T follicular helper cell (primary cell): ENCODE measurements around the gene PRKCE.

Source experiments
- DNase-seq: peaks from one replicate; pipeline ENCODE4 v3.0.0-alpha.2; 2020; ENCODE audit warnings: low read depth

PRKCE gene

DNA sequence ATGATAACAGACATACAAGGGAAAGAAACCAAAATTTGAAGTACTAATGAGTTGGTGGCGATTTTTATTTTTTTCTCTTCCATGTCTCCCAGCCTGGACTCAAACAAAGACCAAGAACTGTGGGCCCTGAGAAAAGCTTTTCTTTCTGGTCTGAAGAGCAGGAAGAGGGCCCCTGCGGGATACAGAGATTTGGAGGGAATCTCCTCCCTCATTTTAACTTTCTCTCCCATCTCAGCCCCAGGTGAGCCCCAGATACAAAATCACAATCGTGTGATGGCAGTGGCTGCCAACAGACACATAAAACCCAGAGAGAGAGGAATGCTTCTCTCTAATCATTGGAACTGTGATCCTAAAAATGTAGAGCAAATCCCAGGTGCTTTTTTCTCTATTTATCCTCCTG, 19.5 kb upstream of the PRKCE start:
- DNase-seq, result no peak

DNA sequence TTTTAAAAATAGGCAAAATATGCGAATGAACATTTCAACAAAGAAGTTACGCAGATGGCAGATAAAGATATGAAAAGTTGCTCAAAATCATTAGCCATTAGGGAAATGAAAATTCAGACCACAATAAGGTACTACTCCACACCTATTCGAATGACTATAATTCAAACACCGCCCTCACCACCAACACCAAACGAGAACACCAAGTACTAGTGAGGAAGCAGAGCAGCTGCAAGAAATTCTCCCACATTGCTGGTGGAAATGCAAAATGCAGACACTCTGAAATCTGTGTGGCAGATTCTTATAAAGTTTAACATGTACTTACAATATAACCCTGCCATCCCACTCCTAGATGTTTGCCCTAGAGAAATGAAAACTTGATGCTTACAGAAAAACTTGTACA, 17.3 kb upstream of the PRKCE start:
- no peak for DNase-seq

DNA sequence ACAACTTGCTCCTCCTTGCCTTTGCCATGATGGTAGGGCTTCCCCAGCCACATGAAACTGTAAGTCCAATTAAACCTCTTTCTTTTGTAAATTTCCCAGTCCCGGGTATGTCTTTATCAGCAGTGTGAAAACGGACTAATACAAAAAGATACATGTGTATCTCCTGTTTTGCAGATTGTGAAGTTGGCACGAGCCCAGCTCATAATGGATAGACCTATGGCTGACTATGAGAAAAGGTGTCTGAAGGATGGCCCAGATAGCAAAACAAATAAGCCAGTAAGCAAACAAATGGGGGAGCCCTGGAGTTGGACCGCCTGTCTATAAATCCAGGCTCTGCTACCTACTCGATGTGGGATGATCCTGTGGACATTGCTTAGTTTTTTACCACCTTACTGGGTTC, 15.5 kb upstream of the PRKCE start:
- no peak for DNase-seq

DNA sequence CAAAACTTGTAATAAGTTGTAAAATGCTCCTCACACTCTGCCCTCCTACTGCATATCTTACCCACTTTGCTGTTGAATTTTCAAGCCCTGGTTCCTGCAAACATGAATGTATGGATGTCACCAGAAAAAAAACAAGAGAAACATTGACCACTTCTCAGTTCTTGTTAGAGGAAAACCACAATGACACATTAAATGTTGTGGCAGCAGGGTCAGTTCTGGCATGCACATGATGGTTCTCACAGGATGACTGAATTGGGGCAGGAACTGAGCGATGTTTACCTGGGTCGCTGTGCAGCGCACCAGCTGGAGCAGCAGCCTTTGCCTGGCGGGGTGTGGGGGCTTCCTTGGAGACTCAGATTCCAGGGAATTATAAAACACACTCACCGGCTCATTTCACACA, 14.0 kb upstream of the PRKCE start:
- no peak for DNase-seq

DNA sequence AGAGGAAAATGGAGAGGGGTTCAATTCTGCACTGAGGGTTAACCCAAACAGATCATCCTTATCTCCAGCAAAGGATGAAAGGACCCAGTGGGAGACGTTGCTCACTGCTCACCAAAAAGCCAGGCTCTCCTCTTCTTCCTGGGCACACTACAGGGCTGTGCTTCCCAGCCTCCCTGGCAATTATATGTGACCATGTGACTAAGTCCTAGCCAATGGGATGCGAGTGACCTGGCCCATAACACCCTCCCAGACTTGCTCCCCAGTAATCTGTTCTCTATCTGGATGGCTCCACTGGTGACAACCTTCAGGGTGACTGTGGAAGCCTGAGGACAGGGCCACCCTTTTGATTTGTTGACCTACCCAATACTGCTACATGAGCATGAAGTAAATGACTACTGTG, 10.9 kb upstream of the PRKCE start:
- no peak for DNase-seq

DNA sequence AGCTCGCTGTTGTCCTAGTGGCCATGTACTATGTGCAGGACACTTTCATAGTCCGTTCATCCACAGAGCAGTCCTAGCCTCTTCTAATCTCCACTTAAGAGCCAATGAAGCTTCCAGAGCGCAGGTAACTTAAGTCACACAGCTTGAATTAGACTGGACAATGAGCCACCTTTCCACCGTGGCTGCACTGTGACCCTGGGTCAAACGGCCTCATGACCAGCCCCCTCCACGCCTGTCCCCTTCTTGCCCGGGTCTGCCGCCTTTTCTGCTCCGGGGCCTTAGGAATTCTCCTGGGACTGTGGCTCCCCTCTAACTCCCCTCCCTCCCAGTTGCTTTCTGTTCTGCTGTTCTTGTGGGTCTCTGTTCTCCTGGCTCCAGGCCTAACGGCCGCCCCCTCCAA, 8.4 kb upstream of the PRKCE start:
- DNase-seq, result no peak

DNA sequence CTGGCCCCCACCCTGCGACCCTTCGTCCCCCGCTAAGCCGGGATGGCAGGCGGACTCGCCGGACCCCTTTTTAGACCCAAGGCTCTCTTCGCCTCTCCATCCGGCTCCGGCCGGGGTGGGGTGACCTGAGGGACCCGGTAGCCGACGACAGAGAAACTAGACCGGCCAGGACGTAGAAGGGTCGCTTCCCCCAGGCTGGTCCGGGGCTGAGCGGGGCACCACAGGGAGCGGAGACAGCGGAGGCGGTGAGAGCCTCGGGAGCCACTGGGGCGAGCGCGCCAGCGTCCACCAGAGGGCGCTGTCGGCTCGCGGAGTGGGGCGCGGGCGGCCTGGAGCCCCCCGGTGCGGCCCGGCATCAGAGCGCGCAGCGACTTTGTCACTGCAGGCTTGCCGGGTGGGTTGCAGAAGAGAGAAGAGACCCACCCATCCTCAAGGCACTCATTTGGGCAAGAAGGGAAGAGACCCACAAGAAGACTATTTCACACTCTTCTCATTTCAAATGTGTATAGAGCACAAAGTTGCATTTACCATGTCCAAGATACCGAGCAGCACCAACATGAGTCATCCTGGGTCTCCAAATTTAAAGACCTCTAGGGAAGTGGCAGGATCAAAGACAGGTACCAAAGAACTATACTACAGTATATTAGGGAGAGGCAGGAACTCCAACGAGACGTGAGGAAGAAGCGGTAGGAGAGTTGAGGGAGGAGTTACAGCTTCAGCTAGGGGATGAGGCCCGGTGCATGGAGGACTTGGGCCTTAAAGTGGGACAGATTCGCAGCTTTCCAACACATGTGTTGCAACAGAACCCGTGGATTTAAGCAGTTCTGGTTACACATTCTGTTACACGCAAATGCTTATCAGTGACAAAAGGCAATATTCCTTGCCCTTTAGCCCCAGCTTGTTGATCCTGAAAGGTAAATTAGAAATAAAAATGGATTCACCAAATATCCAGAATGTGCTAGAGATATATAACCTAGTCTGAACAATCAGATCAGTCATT, 7.6 kb upstream of the PRKCE start:
- DNase-seq, result peak; percentile 62

DNA sequence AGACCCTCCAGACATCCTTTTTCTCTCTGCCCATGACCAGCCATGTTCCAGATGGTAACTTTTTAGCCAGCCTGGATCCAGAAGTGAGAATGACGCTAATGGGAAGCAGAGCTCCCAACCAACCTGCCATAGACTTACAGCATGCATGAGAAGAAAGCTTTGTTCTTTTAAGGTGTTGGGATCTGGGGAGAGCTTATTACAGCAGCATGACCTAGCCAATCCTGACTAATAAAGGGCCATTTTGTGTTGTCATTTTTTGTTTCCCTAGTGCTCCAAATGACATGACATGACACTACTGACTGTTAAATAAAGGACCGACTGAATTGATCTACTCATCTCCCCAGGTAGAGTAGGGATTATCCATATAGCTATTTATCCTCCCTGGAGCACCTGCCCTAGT, 5.2 kb upstream of the PRKCE start:
- DNase-seq, result no peak

DNA sequence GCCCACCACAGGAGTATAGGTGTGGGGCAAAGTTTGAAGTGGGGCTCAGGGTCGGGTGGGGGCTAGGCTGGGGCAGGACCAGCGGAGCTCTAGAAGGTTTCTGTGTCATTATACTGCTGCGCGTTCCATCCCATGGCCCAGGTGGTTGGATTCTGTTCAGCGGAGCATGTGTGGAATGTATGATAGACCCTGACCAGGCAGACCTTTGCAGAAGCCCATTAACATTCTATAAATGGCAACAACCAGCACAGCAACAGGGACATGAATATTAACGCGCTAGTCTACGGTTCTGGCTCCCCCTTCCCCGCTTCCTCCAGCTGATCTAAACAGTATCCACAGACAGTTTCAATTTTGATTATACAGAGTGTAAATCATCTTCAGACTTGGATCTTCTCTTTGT, 4.1 kb upstream of the PRKCE start:
- DNase-seq, result no peak

DNA sequence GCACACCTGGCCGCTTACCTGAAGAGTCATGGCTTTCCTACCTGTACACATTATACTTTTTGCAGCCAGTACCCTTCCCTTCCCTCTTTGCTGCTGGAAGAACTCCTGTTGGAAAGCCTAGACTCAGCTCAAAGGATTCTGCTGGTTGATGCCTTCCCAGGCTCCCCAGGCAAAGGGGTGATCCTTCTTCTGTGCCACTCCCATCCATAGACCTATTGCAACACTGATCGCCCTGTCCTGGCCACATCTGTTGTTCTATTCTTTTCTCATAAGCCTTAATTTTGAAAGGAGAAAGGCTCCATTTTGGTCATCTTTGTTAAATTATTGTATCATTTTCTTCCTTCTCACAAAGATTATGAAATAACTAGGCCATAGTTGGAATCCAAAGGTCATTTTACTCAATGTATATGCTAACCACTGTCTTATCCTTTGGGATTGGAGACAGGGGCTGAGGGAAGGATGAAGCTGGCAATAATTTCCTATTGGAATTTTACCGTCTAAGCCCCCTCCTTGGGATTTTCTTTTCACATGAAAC, 3.4 kb upstream of the PRKCE start:
- DNase-seq, result no peak

DNA sequence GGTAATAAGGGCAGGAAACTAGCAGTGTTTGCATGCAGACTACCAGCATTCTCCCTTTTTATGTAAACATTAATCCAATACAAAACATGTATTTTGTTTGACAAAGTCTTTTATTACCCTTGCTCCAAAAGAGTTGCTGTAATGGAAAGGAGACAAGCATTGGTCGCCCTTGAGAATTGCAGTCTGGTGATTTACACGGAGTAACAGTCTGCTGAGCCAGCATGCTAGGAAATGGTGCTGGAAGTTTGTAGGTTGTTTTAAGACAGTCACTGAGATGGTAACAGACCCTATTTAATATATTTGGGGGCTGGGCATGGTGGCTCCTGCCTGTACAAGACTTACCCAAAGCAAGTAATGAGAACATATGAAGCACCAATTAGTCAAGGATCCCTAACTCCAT, 2.8 kb upstream of the PRKCE start:
- no peak for DNase-seq

DNA sequence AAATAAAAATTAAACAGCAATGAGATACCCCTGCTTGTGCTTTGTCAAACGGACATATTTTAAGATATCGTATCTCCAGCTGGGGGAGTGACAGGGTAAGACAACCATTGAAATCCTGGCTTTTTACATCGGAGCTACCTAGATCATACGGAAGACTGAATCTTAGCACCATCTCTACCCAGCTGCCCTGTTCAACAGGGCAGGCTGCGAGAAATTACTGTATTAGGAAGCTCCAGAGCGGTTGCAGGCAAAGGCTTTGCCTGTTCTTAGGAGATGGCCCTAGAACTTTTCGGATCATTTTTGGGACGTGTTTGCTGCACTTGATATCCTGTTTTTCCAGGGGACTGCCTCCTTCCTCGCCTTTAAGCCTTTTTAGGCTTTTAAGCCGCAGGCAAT, 2.0 kb upstream of the PRKCE start:
- no peak for DNase-seq

DNA sequence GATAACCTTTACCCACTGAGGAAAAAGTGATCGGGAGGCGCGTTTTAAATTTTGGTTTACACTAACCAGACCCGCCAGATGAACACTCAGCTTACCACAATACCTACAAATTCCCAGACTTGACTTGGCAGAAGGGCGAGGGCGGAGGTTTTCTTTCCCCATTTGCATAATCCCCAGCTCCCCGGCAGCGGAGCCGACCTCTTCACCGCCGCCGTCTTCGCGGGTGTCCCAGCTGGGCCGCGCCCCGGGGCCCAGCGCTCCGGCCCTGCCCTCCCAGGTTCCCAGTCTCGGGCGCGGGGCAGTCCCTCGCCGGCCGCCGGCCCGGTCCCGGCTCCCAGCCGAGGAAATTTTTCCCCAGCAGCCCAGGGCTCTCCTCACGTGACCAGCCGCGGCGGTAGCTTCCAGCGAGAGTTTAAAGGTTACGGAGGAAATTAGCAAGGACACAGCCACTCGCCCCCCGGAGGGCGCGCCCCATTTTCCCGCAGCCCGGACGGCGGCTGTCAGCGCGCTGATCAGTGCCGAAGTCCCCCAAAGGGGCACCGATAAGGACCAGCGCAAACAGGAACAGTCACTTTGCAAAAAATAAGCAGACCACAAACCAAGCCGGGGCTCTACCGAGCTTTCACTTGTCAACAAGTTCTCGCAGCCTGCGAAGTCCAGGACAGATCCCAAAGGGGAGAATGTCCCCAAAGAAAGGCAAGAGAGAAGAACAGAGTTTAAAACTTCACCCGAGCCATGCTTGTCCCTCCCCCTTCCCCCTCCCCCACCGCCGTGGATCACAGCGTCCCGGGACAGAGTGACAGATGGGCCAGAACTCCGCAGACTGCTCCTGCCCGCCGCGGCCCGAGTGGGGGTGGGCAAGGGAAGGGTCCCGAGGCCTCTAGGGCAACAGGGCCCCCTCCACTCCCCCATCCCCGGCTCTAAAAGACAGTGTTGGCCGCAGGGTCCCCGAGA, 1.3 kb upstream of the PRKCE start:
- DNase-seq, result peak; percentile 57

DNA sequence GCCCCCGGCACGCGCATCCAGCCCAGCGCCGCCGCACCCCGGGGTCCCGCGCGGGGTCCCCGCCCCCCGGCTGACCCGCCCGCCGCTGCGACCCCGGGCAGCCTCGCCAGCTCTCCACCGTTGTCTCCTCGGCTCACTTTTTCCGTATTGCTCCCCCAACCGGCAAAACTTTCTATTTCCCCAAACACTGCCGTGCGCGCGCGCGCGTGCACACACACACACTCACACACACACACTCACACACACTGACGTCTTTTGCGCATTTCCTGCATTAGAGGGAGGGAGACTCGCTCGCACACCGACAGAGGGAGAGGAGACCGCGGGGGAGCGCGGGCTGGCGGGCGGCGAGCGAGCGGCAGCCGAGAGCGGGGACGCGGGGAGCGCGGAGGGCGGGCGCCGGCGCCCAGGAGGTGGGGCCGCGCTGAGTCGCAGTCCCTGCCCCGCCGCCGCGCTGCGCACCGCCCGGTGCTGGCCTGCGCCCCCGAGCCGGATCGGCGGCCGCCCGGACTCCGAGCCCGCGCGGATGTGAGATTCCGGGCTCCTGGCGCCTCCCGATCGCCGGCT, 542 bp upstream of the PRKCE start:
- DNase-seq, result peak; percentile 94

DNA sequence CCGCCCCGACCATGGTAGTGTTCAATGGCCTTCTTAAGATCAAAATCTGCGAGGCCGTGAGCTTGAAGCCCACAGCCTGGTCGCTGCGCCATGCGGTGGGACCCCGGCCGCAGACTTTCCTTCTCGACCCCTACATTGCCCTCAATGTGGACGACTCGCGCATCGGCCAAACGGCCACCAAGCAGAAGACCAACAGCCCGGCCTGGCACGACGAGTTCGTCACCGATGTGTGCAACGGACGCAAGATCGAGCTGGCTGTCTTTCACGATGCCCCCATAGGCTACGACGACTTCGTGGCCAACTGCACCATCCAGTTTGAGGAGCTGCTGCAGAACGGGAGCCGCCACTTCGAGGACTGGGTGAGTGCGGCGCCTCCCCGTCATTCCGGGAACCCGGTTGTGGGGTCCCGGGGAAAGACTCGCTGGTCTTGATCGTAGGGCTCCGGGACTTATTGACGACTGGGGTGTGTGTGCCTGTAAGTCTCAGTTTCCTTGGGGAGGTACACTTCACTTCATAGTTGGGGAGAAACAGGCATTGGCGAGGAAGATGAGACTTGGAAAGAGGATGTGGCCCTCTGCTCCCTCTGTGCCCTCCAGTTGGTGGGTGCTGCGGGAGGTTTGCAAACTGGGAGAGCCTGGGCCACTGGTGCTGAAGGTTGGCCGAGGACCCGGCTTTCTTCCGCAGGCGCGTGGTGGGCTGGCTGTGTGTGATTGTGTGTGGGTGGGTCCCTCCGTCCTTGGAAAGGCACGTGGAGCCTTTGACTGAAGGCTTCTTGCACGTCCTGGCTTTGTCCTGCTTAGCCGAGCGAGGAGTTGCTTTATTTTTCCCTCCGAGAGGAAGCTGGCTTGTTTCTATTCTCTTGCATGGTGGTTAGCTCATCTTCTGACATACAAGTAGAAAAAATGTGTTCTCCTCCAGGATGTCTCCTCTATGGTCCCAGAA, 886 bp downstream of the PRKCE start:
- DNase-seq, result peak; percentile 3

DNA sequence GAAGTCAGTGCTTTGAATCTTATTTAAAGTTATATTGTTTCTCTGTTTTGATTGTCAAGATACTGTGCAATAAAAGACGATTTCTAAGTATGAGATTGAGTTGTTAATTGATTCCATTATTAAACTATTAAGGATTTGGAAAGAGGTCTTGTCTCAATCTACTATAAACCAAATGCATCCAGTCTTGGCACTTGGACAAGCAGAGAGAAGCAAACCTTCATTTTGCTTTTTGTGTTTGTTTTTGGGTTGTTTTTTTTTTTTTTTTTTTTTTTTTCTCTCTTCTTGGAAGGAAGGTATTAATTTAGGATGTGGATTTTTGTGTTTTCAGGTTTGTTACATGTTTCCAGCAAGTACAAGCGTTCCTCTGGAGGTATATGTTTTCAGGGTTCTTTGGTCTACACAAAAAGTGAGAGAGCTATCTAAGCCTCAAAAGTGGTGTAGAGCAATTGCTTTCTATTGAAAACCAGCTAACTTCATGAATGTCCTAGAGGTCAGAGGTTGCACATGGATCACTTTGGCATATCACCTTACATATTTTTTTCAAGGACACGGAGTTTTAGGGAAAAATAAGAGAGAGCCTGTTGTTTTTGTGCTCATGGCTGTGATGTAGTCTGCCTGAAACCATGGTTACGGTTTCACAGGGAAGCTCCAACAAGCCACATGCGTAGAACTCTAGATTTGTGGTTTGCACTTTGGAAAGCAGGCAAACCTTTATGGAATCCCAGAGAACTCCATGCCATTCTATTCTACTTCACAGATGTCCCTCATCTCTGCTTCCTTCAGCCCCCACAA, 1.8 kb downstream of the PRKCE start:
- DNase-seq, result no peak

DNA sequence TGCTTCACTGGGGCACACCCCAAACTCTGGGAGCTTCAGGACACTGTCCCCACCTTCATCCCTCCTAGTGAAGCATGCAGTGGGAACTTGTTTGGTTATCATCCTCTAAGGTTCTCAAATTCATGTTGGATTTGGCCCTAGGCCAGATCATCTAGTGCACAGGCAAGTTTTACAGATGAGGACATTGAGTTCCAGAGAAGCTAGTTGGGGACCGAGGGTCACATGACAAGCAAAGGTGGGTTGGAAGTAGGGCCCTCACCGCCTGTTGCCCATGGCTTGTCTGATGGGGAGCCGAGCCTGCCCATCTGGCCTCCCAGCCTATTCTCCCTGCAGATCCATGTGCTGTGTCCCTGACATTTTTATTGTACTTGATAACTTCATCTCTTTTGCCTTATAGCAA, 2.8 kb downstream of the PRKCE start:
- no peak for DNase-seq

DNA sequence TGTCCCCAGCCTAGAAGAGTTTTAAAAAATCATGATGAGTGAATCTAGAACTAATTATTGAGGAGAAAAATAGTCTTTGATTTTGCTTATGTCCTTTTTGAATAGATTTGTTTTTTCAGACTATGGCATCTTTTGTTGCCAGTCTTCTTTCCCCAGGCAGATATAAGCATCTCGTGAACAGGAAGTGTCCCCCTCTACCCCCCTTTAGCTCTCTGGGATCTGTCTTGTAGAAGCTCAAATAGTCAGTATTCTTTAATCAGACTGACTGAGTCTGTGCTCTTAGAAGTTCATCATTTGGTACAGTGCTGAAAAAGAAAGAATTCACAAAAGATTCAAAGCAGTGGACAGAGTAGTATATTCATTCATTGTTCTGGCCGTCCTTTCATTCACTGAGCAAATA, 10.4 kb downstream of the PRKCE start:
- no peak for DNase-seq

DNA sequence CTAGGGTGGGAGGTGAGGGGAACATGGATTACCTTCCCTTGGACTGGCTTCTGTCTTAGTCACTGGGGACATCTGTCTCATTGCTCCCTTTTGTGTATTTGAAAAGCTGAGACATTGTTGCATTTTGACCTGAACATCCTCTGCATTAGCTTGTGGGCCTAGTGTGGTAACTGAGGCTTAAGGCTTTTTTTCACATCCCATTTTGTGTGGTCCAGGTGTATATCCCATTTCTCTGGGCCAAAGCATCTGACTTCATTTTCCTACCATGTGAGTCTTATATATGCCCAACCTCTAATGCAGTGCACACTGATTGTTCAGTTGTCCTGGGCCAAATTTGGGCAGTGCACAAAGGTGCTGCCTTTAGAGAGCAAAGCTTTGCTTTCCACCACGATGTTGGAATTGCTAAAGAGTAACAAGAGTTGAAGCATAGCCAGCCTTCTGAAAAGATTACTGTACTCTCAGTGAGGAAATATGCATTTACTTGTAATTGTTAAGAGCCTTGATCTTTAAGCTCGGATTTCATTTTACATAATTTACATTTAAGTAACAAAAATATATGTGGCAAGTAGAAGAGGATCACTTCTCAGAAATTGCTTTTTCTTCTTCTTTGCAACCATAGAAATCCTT, 13.3 kb downstream of the PRKCE start:
- DNase-seq, result no peak

DNA sequence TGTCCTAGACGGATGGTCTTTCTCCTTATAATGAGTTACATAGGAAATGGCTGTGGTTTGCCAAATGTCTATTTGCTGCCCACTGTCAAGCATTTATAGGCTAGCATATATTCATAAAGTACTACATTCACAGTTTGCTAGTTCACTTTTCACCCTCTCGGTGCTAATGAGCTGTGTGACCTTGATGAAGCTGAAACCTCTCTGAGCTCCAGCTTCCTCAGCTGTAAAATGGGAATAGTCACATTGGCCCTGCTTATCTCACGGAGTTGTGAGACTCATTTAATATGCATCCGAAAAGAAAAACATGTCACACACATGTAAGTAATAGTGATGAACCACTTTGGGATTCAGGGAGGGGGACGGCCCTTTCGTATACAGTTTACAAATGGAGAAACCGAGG, 17.0 kb downstream of the PRKCE start:
- no peak for DNase-seq
